OCI-LY1 (cell line): ENCODE data around the gene ST7L.

Experiments used
- H2AFZ ChIP-seq: fragments of 200-600 bp; sonication (generic), shearing (Covaris generic); 2 replicates; pipeline ENCODE4 v1.6.0; 2014; ENCODE audit warnings: antibody characterized with exemption, mild to moderate bottlenecking, low read length
- H3F3A ChIP-seq: fragments of 200-600 bp; sonication (generic), shearing (Covaris generic); 2 replicates; pipeline ENCODE4 v1.6.0; 2014; ENCODE audit warnings: mild to moderate bottlenecking, antibody characterized with exemption, low read length, moderate library complexity; ENCODE audit not compliant: insufficient read depth
- H3K27ac ChIP-seq: fragments of 200-600 bp; sonication (generic); 2 replicates; pipeline ENCODE4 v1.5.1; 2014; ENCODE audit warnings: low read length, mixed run types, mild to moderate bottlenecking, low read depth; ENCODE audit not compliant: poor library complexity, severe bottlenecking
- H3K27me3 ChIP-seq: fragments of 200-600 bp; sonication (generic); 2 replicates; pipeline ENCODE4 v1.6.0; 2014; ENCODE audit warnings: antibody characterized with exemption, mild to moderate bottlenecking, low read length, moderate library complexity; ENCODE audit not compliant: insufficient read depth
- H3K36me3 ChIP-seq: fragments of 200-600 bp; sonication (generic); 2 replicates; pipeline ENCODE4 v1.6.1; 2014; ENCODE audit warnings: mild to moderate bottlenecking, antibody characterized with exemption, low read length, moderate library complexity, mixed read lengths; ENCODE audit not compliant: insufficient read depth
- H3K4me1 ChIP-seq: fragments of 200-600 bp; sonication (generic); 2 replicates; pipeline ENCODE4 v1.5.1; 2014; ENCODE audit warnings: mild to moderate bottlenecking, low read length, moderate library complexity; ENCODE audit not compliant: insufficient read depth, severe bottlenecking
- H3K4me2 ChIP-seq: fragments of 200-600 bp; sonication (generic), shearing (Covaris generic); 2 replicates; pipeline ENCODE4 v1.6.1; 2014; ENCODE audit warnings: low read length
- H3K4me3 ChIP-seq: fragments of 200-600 bp; sonication (generic); 2 replicates; pipeline ENCODE4 v1.5.1; 2014; ENCODE audit warnings: low read length, low read depth, mild to moderate bottlenecking, mixed read lengths; ENCODE audit not compliant: poor library complexity, severe bottlenecking
- H3K79me2 ChIP-seq: fragments of 200-600 bp; shearing (Covaris generic); 2 replicates; pipeline ENCODE4 v1.6.1; 2016; ENCODE audit warnings: mixed run types, low read length, mixed read lengths; ENCODE audit not compliant: insufficient read depth
- H3K9ac ChIP-seq: fragments of 200-600 bp; sonication (generic), shearing (Covaris generic); 2 replicates; pipeline ENCODE4 v1.6.1; 2014; ENCODE audit warnings: mild to moderate bottlenecking, low read length, mixed read lengths
- H3K9me2 ChIP-seq: fragments of 200-600 bp; sonication (generic), shearing (Covaris generic); 2 replicates; pipeline ENCODE4 v1.6.1; 2014; ENCODE audit warnings: low read depth, mild to moderate bottlenecking, low read length, mixed read lengths
- H3K9me3 ChIP-seq: fragments of 200-600 bp; shearing (Covaris generic); 2 replicates; pipeline ENCODE4 v1.6.1; 2014; ENCODE audit warnings: low read length, mixed read lengths
- H4K20me1 ChIP-seq: fragments of 200-600 bp; sonication (generic), shearing (Covaris generic); 2 replicates; pipeline ENCODE4 v1.6.0; 2016; ENCODE audit warnings: mild to moderate bottlenecking, low read length; ENCODE audit not compliant: insufficient read depth
- CTCF ChIP-seq: fragments of 200-600 bp; sonication (generic), shearing (Covaris generic); IDR thresholded peaks from 2 replicates; pipeline ENCODE4 v1.5.1; 2017; ENCODE audit warnings: mild to moderate bottlenecking, antibody characterized with exemption, low read length, moderate library complexity, mixed read lengths
- EZH2 ChIP-seq: fragments of 200-600 bp; sonication (generic), shearing (Covaris generic); IDR thresholded peaks from 2 replicates; pipeline ENCODE4 v1.8.0; 2017; ENCODE audit warnings: borderline replicate concordance, mixed run types, mild to moderate bottlenecking, antibody characterized with exemption, low read length, moderate library complexity, mixed read lengths

ST7L gene

GRCh38 chr1:112546076-112546475 lies 72.9 kb downstream of the ST7L start:
- H3K9me2 ChIP-seq: no peaks in the 10 kb centered on the region
- no peaks in the 10 kb centered on the region for H3K4me1 ChIP-seq
- no peak overlapping the region for H2AFZ ChIP-seq
- no peaks in the 10 kb centered on the region for H4K20me1 ChIP-seq
- H3K79me2 ChIP-seq: no peaks in the 10 kb centered on the region
- TF ChIP-seq EZH2 (no peak), CTCF (no peak)
- no peaks in the 10 kb centered on the region for H3K36me3 ChIP-seq
- no peak overlapping the region for H3K9ac ChIP-seq
- H3F3A ChIP-seq: no peaks in the 10 kb centered on the region
- H3K9me3 ChIP-seq: no peaks in the 10 kb centered on the region
- no peak overlapping the region for H3K27ac ChIP-seq
- no peak overlapping the region for H3K4me3 ChIP-seq
- H3K4me2 ChIP-seq: no peak overlapping the region
- no peaks in the 10 kb centered on the region for H3K27me3 ChIP-seq

DNA sequence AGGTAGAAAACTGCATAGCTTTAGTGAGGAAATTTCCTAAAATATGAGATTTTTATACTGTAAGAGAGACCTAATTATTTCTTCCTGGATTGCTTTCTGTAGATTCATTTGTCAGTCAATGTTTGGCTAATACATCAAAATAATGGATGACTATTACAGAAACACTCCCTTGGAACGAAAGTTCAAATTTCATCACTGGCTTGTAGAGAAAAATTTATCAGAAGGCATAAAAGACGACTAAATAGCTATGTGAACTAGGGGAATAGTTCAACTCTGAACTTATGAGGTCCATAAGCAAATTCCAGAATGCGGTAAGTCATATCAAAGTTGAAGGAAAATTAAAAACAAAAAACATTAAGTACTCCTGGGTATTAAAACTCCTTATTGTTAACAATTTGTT lies 74.2 kb downstream of the ST7L start:
- Histone ChIP-seq H3K9me2 (no peaks in the 10 kb centered on the region), H4K20me1 (no peaks in the 10 kb centered on the region), H3K27me3 (no peaks in the 10 kb centered on the region), H3K36me3 (no peaks in the 10 kb centered on the region), H3K27ac (no peak overlapping the region), H3K4me3 (no peak overlapping the region), H2AFZ (no peak overlapping the region), H3K4me1 (no peaks in the 10 kb centered on the region), H3K79me2 (no peaks in the 10 kb centered on the region), H3F3A (no peaks in the 10 kb centered on the region), H3K4me2 (no peak overlapping the region), H3K9ac (no peak overlapping the region), H3K9me3 (no peaks in the 10 kb centered on the region)
- TF ChIP-seq EZH2 (no peak), CTCF (no peak)

GRCh38 chr1:112544011-112544688 lies 74.8 kb downstream of the ST7L start:
- Histone ChIP-seq H3K27me3 (no peaks in the 10 kb centered on the region), H4K20me1 (no peaks in the 10 kb centered on the region), H2AFZ (no peak overlapping the region), H3K4me2 (no peak overlapping the region), H3K9me3 (no peaks in the 10 kb centered on the region), H3K79me2 (no peaks in the 10 kb centered on the region), H3K9ac (no peak overlapping the region), H3K9me2 (no peaks in the 10 kb centered on the region), H3K36me3 (no peaks in the 10 kb centered on the region), H3F3A (no peaks in the 10 kb centered on the region), H3K4me1 (no peaks in the 10 kb centered on the region), H3K27ac (no peak overlapping the region), H3K4me3 (no peak overlapping the region)
- TF ChIP-seq EZH2: no peak
- TF ChIP-seq CTCF: no peak
